ENCODE data around the gene SLC17A9. TPM values are rescaled to one million over a fixed set of nuclear protein-coding genes. Genes with fewer than 3 reads are reported as not detected.
A peak's percentile ranks its signal among the peaks of the same experiment; 100 is the strongest.

SLC17A9 gene
- polyA plus RNA-seq, 3 donors: 0.81 to 31.3 (median 0.82) TPM

- Histone ChIP-seq H3K9me3 (replicated peaks in 1 of 2; ENCODE audit: control insufficient read depth in 1 of 2, insufficient read depth in 1 of 2, low read length in 2 of 2) (peaks cover 3 to 4% of the 10 kb centered on the region in 2 donors), H3K27me3 (ENCODE audit: control insufficient read depth in 2 of 2, insufficient read depth in 2 of 2, low read length in 2 of 2) (peaks cover 38 to 92% of the 10 kb centered on the region in 2 donors), H3K9ac (ENCODE audit: insufficient read depth, low read length, poor library complexity, severe bottlenecking) (no peak overlapping the region), H4K20me1 (ENCODE audit: insufficient read depth, low read length) (no peaks in the 10 kb centered on the region), H2AFZ (ENCODE audit: insufficient read depth, low read depth, low read length, poor library complexity, severe bottlenecking) (no peak overlapping the region), H3K4me3 (replicated peaks in 1 of 3; ENCODE audit: low read depth in 2 of 3, low read length in 3 of 3) (no peak overlapping the region), H3K4me1 (ENCODE audit: control insufficient read depth in 1 of 2, insufficient read depth in 2 of 2, low read length in 2 of 2) (peaks cover 32 to 36% of the 10 kb centered on the region in 2 donors), H3K79me2 (ENCODE audit: insufficient read depth, low read length) (no peaks in the 10 kb centered on the region), H3K36me3 (replicated peaks in 1 of 2; ENCODE audit: control insufficient read depth in 1 of 2, insufficient read depth in 2 of 2, low read length in 2 of 2) (no peaks in the 10 kb centered on the region), H3K27ac (ENCODE audit: low read depth in 1 of 2, low read length in 2 of 2) (no peak overlapping the region), H3K4me2 (replicated peaks; ENCODE audit: extremely low read depth, low read length, poor library complexity, severe bottlenecking) (no peak overlapping the region)
- Mint-ChIP-seq H3K9me3 (peaks cover 0 to 20% (median 9%) of the 10 kb centered on the region in 7 donors), H3K4me3 (no peak overlapping the region), H3K36me3 (no peaks in the 10 kb centered on the region), H3K27ac (no peak overlapping the region), H3K4me1 (peaks cover 35% of the 10 kb centered on the region), H3K27me3 (ENCODE audit: low read depth in 3 of 3) (peaks cover 83 to 98% (median 95%) of the 10 kb centered on the region in 3 donors)
- WGBS (ENCODE audit: insufficient coverage): 95% methylated on average over 14 of the region's 16 CpGs
- intact Hi-C loops (cut with micrococcal nuclease): no loop called here
- no peak for DNase-seq
- TF ChIP-seq CTCF (IDR thresholded peaks at IDR 0.05): no peak
These were observed 24.4 kb downstream of the SLC17A9 start for GRCh38 chr20:62976886-62977285.

- Histone ChIP-seq H3K9ac (ENCODE audit: insufficient read depth, low read length, poor library complexity, severe bottlenecking) (no peak overlapping the region), H3K36me3 (replicated peaks in 1 of 2; ENCODE audit: control insufficient read depth in 1 of 2, insufficient read depth in 2 of 2, low read length in 2 of 2) (no peaks in the 10 kb centered on the region), H2AFZ (ENCODE audit: insufficient read depth, low read depth, low read length, poor library complexity, severe bottlenecking) (peak overlapping the region; percentile 61), H4K20me1 (ENCODE audit: insufficient read depth, low read length) (no peaks in the 10 kb centered on the region), H3K27me3 (ENCODE audit: control insufficient read depth in 2 of 2, insufficient read depth in 2 of 2, low read length in 2 of 2) (peaks cover 35 to 94% of the 10 kb centered on the region in 2 donors), H3K4me3 (replicated peaks in 1 of 3; ENCODE audit: low read depth in 2 of 3, low read length in 3 of 3) (no peak overlapping the region), H3K79me2 (ENCODE audit: insufficient read depth, low read length) (no peaks in the 10 kb centered on the region), H3K4me1 (ENCODE audit: control insufficient read depth in 1 of 2, insufficient read depth in 2 of 2, low read length in 2 of 2) (peaks cover 34 to 35% of the 10 kb centered on the region in 2 donors), H3K4me2 (replicated peaks; ENCODE audit: extremely low read depth, low read length, poor library complexity, severe bottlenecking) (peak overlapping the region; percentile 41), H3K27ac (ENCODE audit: low read depth in 1 of 2, low read length in 2 of 2) (no peak overlapping the region), H3K9me3 (replicated peaks in 1 of 2; ENCODE audit: control insufficient read depth in 1 of 2, insufficient read depth in 1 of 2, low read length in 2 of 2) (peaks cover 0 to 4% of the 10 kb centered on the region in 2 donors)
- Mint-ChIP-seq H3K9me3 (peaks cover 0 to 17% (median 4%) of the 10 kb centered on the region in 7 donors), H3K36me3 (no peaks in the 10 kb centered on the region), H3K27ac (peak overlapping the region in 1 of 7 donors; percentile 44), H3K4me3 (peak overlapping the region; percentile 34 to 84), H3K4me1 (peaks cover 38% of the 10 kb centered on the region), H3K27me3 (ENCODE audit: low read depth in 3 of 3) (peaks cover 84 to 98% (median 92%) of the 10 kb centered on the region in 3 donors)
- intact Hi-C loops (cut with micrococcal nuclease): no loop called here
- no peak for TF ChIP-seq CTCF (IDR thresholded peaks at IDR 0.05)
- WGBS (ENCODE audit: insufficient coverage): 16% methylated on average over 35 of the region's 38 CpGs
- peak; percentile 30 to 65 (median 61) for DNase-seq
These were observed 25.4 kb downstream of the SLC17A9 start for GRCh38 chr20:62977613-62978560.
